ENCODE measurements around the gene HEBP1. TPM values are rescaled to one million over a fixed set of nuclear protein-coding genes. Genes with fewer than 3 reads are reported as not detected.

Gene HEBP1
- total and polyA plus RNA-seq, 4 donors = 40.5 to 62.7 (median 53.7) TPM

- no peak overlapping the region for H3K27ac ChIP-seq (ENCODE audit: low read depth in 1 of 2, low read length in 1 of 2)
- H3K27me3 ChIP-seq (ENCODE audit: control insufficient read depth in 3 of 3, insufficient read depth in 3 of 3, low read length in 2 of 3) = no peaks in the 10 kb centered on the region
- peaks cover 0 to 2% (median 0%) of the 10 kb centered on the region in 4 donors for H3K9me3 ChIP-seq (ENCODE audit: control insufficient read depth in 4 of 4, insufficient read depth in 3 of 4, low read length in 3 of 4)
- DNase-seq (no peak), ATAC-seq (ENCODE audit: insufficient read depth, low FRiP score) (no peak)
- H3K4me3 ChIP-seq = no peak overlapping the region
- no peak overlapping the region for H3K9ac ChIP-seq (ENCODE audit: insufficient read depth in 1 of 2, low read length in 2 of 2)
- peaks cover 0 to 2% (median 0%) of the 10 kb centered on the region in 5 donors for H3K4me1 ChIP-seq (ENCODE audit: control insufficient read depth in 5 of 5, insufficient read depth in 5 of 5, low read length in 5 of 5)
- no peaks in the 10 kb centered on the region for H3K36me3 ChIP-seq (ENCODE audit: control insufficient read depth in 4 of 4, insufficient read depth in 4 of 4, low read length in 4 of 4)
- TF ChIP-seq, protein P1, sequence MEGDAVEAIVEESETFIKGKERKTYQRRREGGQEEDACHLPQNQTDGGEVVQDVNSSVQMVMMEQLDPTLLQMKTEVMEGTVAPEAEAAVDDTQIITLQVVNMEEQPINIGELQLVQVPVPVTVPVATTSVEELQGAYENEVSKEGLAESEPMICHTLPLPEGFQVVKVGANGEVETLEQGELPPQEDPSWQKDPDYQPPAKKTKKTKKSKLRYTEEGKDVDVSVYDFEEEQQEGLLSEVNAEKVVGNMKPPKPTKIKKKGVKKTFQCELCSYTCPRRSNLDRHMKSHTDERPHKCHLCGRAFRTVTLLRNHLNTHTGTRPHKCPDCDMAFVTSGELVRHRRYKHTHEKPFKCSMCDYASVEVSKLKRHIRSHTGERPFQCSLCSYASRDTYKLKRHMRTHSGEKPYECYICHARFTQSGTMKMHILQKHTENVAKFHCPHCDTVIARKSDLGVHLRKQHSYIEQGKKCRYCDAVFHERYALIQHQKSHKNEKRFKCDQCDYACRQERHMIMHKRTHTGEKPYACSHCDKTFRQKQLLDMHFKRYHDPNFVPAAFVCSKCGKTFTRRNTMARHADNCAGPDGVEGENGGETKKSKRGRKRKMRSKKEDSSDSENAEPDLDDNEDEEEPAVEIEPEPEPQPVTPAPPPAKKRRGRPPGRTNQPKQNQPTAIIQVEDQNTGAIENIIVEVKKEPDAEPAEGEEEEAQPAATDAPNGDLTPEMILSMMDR (IDR thresholded peaks at IDR 0.05; ENCODE audit: control extremely low read depth, extremely low read depth) = no peak
Measured at GRCh38 chr12:12945591-12945990, 54.5 kb downstream of the HEBP1 start.

DNA sequence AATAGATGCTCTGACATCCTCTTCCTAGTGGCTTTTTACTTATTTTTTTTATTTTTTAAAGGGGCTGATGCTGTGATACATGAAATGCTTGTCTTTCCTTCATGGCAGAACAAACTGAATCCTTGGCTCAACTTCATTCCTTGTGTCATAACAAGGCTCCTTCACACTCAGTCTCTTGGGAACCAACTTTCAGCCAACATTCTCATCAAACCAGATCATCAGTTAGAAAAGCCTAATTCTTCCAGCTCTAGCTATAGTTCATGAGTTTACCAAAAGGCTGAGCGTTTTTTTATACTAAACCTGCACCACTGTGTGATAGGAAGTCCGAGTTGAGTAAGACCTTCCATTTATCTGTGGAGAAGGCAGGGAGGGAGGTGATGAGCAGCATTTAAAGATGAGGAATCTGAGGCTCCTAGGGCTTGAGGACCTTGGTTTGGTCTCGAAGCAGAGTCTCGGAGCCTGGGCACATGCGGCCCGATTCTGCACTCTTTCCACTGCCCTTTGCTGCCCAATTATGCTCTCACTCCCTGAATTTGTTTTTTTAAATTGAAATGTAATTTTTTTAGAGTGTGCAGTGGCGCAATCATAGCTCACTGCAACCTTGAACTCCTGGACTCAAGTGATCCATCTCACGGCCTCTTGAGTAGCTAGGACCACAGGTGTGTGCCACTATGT lies 56.3 kb downstream of the HEBP1 start:
- Histone ChIP-seq H3K9me3 (ENCODE audit: control insufficient read depth in 4 of 4, insufficient read depth in 3 of 4, low read length in 3 of 4) (no peaks in the 10 kb centered on the region), H3K27ac (ENCODE audit: low read depth in 1 of 2, low read length in 1 of 2) (no peak overlapping the region), H3K36me3 (ENCODE audit: control insufficient read depth in 4 of 4, insufficient read depth in 4 of 4, low read length in 4 of 4) (no peaks in the 10 kb centered on the region), H3K9ac (ENCODE audit: insufficient read depth in 1 of 2, low read length in 2 of 2) (no peak overlapping the region), H3K27me3 (ENCODE audit: control insufficient read depth in 3 of 3, insufficient read depth in 3 of 3, low read length in 2 of 3) (no peaks in the 10 kb centered on the region), H3K4me3 (no peak overlapping the region), H3K4me1 (ENCODE audit: control insufficient read depth in 5 of 5, insufficient read depth in 5 of 5, low read length in 5 of 5) (peaks cover 0 to 2% (median 0%) of the 10 kb centered on the region in 5 donors)
- no peak for ATAC-seq (ENCODE audit: insufficient read depth, low FRiP score)
- 91 to 93% methylated on average over 8 of the region's 8 CpGs for WGBS, 2 donors
- TF ChIP-seq, protein P1 (IDR thresholded peaks at IDR 0.05; ENCODE audit: control extremely low read depth, extremely low read depth) = no peak
- peak in 1 of 3 donors; percentile 19 for DNase-seq

DNA sequence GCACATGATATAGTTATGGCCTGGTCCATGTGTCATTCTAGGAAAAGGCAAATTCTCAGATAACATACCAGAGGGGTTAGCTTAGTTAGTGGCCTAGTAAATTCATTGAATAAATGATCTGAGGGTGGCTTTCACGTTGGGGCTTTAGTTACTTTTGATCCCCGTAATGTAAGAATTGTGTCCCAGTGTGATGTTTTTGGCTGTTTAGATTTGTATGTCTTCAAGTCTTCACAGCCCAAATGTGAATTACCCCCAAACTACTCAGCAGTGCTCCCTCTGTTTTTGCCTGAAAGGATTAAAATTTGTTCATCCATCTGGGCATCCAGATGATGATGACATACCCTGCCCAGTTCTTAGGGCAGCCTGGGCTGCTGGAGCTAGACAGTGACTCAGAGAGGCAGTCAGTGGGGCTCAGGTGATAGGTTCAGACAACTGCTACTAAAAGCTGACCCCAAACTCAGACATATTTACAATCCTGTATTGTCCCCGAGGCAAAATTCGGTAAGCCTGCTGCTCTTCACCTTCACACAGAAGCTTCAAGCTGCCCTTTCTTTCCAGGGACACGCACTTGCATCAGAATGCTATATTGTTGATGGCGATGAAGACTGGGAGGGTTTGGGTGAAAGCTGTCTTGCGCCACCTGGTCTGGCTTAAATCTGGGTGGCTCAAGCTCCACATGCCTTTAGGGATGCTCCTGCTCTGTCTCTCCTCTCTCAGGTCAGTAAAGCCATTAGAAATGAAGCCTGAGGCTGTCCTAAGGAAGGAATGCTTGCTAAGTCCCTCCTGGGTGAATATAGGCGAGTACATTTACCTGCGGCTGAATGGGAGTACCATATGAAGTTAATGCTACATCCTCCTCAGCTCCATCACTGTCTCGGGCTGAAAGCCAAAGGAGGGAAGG lies 58.4 kb downstream of the HEBP1 start:
- no peaks in the 10 kb centered on the region for H3K27me3 ChIP-seq (ENCODE audit: control insufficient read depth in 3 of 3, insufficient read depth in 3 of 3, low read length in 2 of 3)
- 91 to 96% methylated on average over 10 of the region's 10 CpGs for WGBS, 2 donors

More for the DNA sequence above, 58.4 kb downstream of the HEBP1 start:
- TF ChIP-seq, protein P1 (IDR thresholded peaks at IDR 0.05; ENCODE audit: control extremely low read depth, extremely low read depth) = no peak
- ATAC-seq (ENCODE audit: insufficient read depth, low FRiP score) = no peak
- H3K36me3 ChIP-seq (ENCODE audit: control insufficient read depth in 4 of 4, insufficient read depth in 4 of 4, low read length in 4 of 4) = no peaks in the 10 kb centered on the region
- no peak for DNase-seq
- H3K9me3 ChIP-seq (ENCODE audit: control insufficient read depth in 4 of 4, insufficient read depth in 3 of 4, low read length in 3 of 4) = no peaks in the 10 kb centered on the region
- no peak overlapping the region for H3K4me3 ChIP-seq
- H3K4me1 ChIP-seq (ENCODE audit: control insufficient read depth in 5 of 5, insufficient read depth in 5 of 5, low read length in 5 of 5) = peaks cover 0 to 2% (median 0%) of the 10 kb centered on the region in 5 donors
- no peak overlapping the region for H3K27ac ChIP-seq (ENCODE audit: low read depth in 1 of 2, low read length in 1 of 2)
- no peak overlapping the region for H3K9ac ChIP-seq (ENCODE audit: insufficient read depth in 1 of 2, low read length in 2 of 2)
